Ovary (tissue), 3 donors: ENCODE data around the gene STK38L.

Experiments used
- CTCF ChIP-seq, 3 donors: fragments of 450-650 bp in 2 of 3; fragments of 200-600 bp in 1 of 3; IDR thresholded peaks; one replicate each; pipeline versions ENCODE4 v1.5.1 to v1.8.0; 2016 to 2022; ENCODE audit warnings: antibody characterized with exemption in 3 of 3, mild to moderate bottlenecking in 1 of 3
- EP300 ChIP-seq: sonication (generic); formaldehyde crosslinking; IDR thresholded peaks from one replicate; pipeline ENCODE4 v1.6.1; 2017; ENCODE audit warnings: antibody characterized with exemption
- POLR2A ChIP-seq: fragments of 450-650 bp; IDR thresholded peaks from one replicate; pipeline ENCODE4 v1.6.1; 2017; ENCODE audit warnings: antibody characterized with exemption, mild to moderate bottlenecking, moderate library complexity
- donor health status: DM: no; HTN: no; CAD: no.

DNA sequence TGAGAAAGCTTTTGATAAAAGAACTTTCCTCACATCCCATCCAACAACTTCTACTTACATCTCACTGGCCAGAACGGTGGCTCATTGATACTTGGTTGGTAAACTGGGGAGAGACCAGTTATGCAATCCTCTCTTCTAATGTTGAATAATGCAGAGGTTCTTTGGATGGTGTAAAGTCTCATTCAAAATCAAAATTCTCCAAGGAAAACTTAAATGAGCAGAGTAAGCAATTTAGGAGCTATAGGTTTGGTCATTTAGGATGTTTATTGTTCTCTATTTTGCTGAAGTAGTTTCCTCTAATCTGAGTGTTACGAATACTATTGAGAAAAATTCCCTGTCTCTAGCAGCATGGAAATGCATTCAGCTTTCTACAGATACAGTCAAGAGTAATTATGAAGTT lies 26.5 kb upstream of the STK38L start:
- TF ChIP-seq CTCF (IDR thresholded peaks at IDR 0.05) = no peak
- no peak for TF ChIP-seq EP300
- no peak for TF ChIP-seq POLR2A
